Keratinocyte (primary cell): Measurements from ENCODE around the gene SCD5. TPM values are rescaled to one million over a fixed set of nuclear protein-coding genes. Genes with fewer than 3 reads are reported as not detected.

Source experiments
- DNase-seq: peaks from one replicate; pipeline ENCODE4 v3.0.0-alpha.2; 2011; ENCODE audit warnings: low read depth, missing footprints, low spot score
- FAIRE-seq: peaks from 2 replicates; lab custom pipeline; 2011; peaks lifted over from hg19 to GRCh38; lab: Jason Lieb, UNC
- H2AFZ ChIP-seq: 2 replicates; pipeline ENCODE4 v1.6.0; 2012; ENCODE audit warnings: low read length, control low read depth, inconsistent platforms; ENCODE audit not compliant: control insufficient read depth
- H3K27ac ChIP-seq: 2 replicates; pipeline ENCODE4 v1.5.1; 2011; ENCODE audit warnings: low read length; ENCODE audit not compliant: control insufficient read depth, insufficient read depth
- H3K27me3 ChIP-seq: 3 replicates; pipeline ENCODE4 v1.6.0; 2011; ENCODE audit warnings: low read length; ENCODE audit not compliant: control insufficient read depth, insufficient read depth; ENCODE audit errors: extremely low read depth
- H3K36me3 ChIP-seq, 2 experiments: 2 replicates in 1 of 2; 3 replicates in 1 of 2; pipeline ENCODE4 v1.5.1; 2011; ENCODE audit warnings: low read length in 2 of 2, mild to moderate bottlenecking in 1 of 2; ENCODE audit not compliant: control insufficient read depth in 2 of 2, insufficient read depth in 2 of 2; ENCODE audit errors: extremely low read depth in 1 of 2
- H3K4me1 ChIP-seq: 3 replicates; pipeline ENCODE4 v1.5.1; 2011; ENCODE audit warnings: low read length; ENCODE audit not compliant: control insufficient read depth, insufficient read depth; ENCODE audit errors: extremely low read depth
- H3K4me2 ChIP-seq: 3 replicates; pipeline ENCODE4 v1.6.0; 2011; ENCODE audit warnings: low read depth, low read length; ENCODE audit not compliant: control insufficient read depth, insufficient read depth; ENCODE audit errors: extremely low read depth
- H3K4me3 ChIP-seq, 3 experiments: fragments of 200-600 bp in 1 of 3; sonication (generic) in 1 of 3; 2 replicates in 2 of 3; 3 replicates in 1 of 3; pipeline ENCODE4 v1.5.1; 2011 to 2016; ENCODE audit warnings: low read length in 3 of 3, mild to moderate bottlenecking in 3 of 3, control low read depth in 2 of 3, inconsistent platforms in 1 of 3, low read depth in 1 of 3, mixed read lengths in 1 of 3, mixed run types in 1 of 3, moderate library complexity in 1 of 3; ENCODE audit not compliant: control insufficient read depth in 2 of 3, insufficient read depth in 2 of 3; ENCODE audit errors: extremely low read depth in 1 of 3
- H3K79me2 ChIP-seq: 2 replicates; pipeline ENCODE4 v1.6.0; 2012; ENCODE audit warnings: low read length; ENCODE audit not compliant: control insufficient read depth, insufficient read depth
- H3K9ac ChIP-seq: 3 replicates; pipeline ENCODE4 v1.6.0; 2011; ENCODE audit warnings: low read length; ENCODE audit not compliant: control insufficient read depth, insufficient read depth; ENCODE audit errors: extremely low read depth
- H3K9me1 ChIP-seq: 3 replicates; pipeline ENCODE4 v1.6.0; 2011; ENCODE audit warnings: low read length; ENCODE audit not compliant: control insufficient read depth, insufficient read depth; ENCODE audit errors: extremely low read depth
- H3K9me3 ChIP-seq: 2 replicates; pipeline ENCODE4 v1.5.1; 2012; ENCODE audit warnings: low read depth, low read length; ENCODE audit not compliant: control insufficient read depth
- H4K20me1 ChIP-seq: 3 replicates; pipeline ENCODE4 v1.6.0; 2011; ENCODE audit warnings: low read length; ENCODE audit not compliant: control insufficient read depth, insufficient read depth; ENCODE audit errors: extremely low read depth
- EZH2 ChIP-seq: IDR thresholded peaks from one replicate; pipeline ENCODE4 v1.6.1; 2012; ENCODE audit warnings: inconsistent platforms, mild to moderate bottlenecking, low read length, moderate library complexity
- dilution Hi-C: fragments of 300-500 bp; cut with MboI; formaldehyde crosslinking; loops from one replicate; pipeline ENCODE4 v1.7.0; 2020; ENCODE audit warnings: low sequenced_read_pairs; ENCODE audit not compliant: extremely low pct_ligation_motif_present
- polyA plus RNA-seq, 5 experiments: library from polyadenylated mRNA; depleted of rRNA in 3 of 5; stranded (reverse) in 3 of 5; stranded (forward) in 1 of 5; unstranded in 1 of 5; fragments of >200 nt; gene quantifications; 1 replicate in 1 of 5; 2 replicates in 3 of 5; 3 replicates in 1 of 5; pipeline versions ENCODE4 v1.2.1 to v1.2.3, GENCODE V29; 2011 to 2012; ENCODE audit warnings: missing spikeins in 2 of 5, low read depth in 1 of 5, low replicate concordance in 1 of 5
- TF ChIP-seq, protein P1 (sequence below), 3 experiments: IDR thresholded peaks in 1 of 3; conservative IDR thresholded peaks in 1 of 3; optimal IDR thresholded peaks in 1 of 3; 2 replicates in 2 of 3; 3 replicates in 1 of 3; pipeline versions ENCODE3 to v1.5.1; 2011; ENCODE audit warnings: low read length in 3 of 3, mild to moderate bottlenecking in 3 of 3, moderate library complexity in 2 of 3, control low read depth in 1 of 3, inconsistent platforms in 1 of 3; ENCODE audit not compliant: insufficient read depth in 2 of 3; ENCODE audit errors: extremely low read depth in 1 of 3

The SCD5 gene
- polyA plus RNA-seq, 1 donor (not counting 4 experiments of a cell fraction or from before 2014, with no cell fraction given): 39.4 TPM

DNA sequence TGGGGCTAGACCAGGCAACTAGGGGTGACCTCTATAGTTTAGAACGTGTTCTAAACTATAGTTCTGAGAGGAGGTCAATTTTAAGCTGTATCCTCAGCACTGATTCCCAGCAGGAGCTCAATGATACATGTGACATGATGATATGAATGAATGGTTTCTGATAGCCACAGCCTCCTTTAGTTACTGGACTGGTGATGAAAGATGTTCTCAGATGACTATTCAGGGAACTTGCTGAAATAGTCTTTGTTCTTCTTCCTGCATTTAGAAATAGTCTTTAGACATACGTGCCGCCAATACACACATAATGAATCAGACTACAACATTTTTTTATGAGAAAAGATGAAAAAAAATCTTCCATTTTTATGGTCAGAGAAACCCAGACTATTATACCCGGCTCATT is 120.5 kb downstream of the SCD5 start:
- H2AFZ ChIP-seq: no peak overlapping the region
- no peaks in the 10 kb centered on the region for H3K9me1 ChIP-seq
- no peak overlapping the region for H3K9ac ChIP-seq
- no peaks in the 10 kb centered on the region for H3K9me3 ChIP-seq
- no peaks in the 10 kb centered on the region for H3K27me3 ChIP-seq
- H3K36me3 ChIP-seq: peaks cover 0 to 11% of the 10 kb centered on the region in 2 experiments
- TF ChIP-seq, protein P1, sequence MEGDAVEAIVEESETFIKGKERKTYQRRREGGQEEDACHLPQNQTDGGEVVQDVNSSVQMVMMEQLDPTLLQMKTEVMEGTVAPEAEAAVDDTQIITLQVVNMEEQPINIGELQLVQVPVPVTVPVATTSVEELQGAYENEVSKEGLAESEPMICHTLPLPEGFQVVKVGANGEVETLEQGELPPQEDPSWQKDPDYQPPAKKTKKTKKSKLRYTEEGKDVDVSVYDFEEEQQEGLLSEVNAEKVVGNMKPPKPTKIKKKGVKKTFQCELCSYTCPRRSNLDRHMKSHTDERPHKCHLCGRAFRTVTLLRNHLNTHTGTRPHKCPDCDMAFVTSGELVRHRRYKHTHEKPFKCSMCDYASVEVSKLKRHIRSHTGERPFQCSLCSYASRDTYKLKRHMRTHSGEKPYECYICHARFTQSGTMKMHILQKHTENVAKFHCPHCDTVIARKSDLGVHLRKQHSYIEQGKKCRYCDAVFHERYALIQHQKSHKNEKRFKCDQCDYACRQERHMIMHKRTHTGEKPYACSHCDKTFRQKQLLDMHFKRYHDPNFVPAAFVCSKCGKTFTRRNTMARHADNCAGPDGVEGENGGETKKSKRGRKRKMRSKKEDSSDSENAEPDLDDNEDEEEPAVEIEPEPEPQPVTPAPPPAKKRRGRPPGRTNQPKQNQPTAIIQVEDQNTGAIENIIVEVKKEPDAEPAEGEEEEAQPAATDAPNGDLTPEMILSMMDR (optimal IDR thresholded peaks at IDR 0.05 in 1 of 3, IDR thresholded peaks at IDR 0.05 in 1 of 3, conservative IDR thresholded peaks at IDR 0.05 in 1 of 3; ENCODE audit: extremely low read depth in 1 of 3, insufficient read depth in 2 of 3, low read length in 3 of 3): no peak
- H3K4me3 ChIP-seq: no peak overlapping the region
- DNase-seq: no peak
- no peak overlapping the region for H3K27ac ChIP-seq
- H3K4me1 ChIP-seq: no peaks in the 10 kb centered on the region
- H4K20me1 ChIP-seq: no peaks in the 10 kb centered on the region
- dilution Hi-C loops: no loop called here
- H3K4me2 ChIP-seq: no peak overlapping the region
- no peak for FAIRE-seq
- H3K79me2 ChIP-seq: no peaks in the 10 kb centered on the region

DNA sequence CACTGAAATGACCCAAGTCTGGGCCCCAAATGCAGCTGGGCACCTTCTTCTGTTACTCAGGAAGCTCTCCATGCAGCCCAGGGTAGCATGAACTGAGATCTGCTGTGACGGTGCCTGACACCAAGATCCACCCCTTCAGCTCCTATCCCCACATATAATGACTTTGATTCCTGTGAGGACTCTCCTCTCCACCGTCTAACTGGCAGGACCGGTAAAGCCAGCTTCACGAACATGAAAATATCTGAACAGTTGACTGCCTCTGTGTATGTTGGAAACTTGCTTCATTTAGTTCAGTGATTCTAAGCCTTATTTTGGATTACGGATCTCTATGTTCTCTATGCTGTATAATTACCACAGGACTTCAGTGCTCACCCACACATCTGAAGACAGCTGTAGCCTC is 121.3 kb downstream of the SCD5 start:
- FAIRE-seq (peak; percentile 23), DNase-seq (no peak)
- no peak overlapping the region for H3K9ac ChIP-seq
- H3K9me3 ChIP-seq: no peaks in the 10 kb centered on the region
- H3K4me1 ChIP-seq: no peaks in the 10 kb centered on the region
- no peak for TF ChIP-seq EZH2
- TF ChIP-seq, protein P1 (optimal IDR thresholded peaks at IDR 0.05 in 1 of 3, IDR thresholded peaks at IDR 0.05 in 1 of 3, conservative IDR thresholded peaks at IDR 0.05 in 1 of 3; ENCODE audit: extremely low read depth in 1 of 3, insufficient read depth in 2 of 3, low read length in 3 of 3): no peak
- H3K79me2 ChIP-seq: no peaks in the 10 kb centered on the region
- peaks cover 0 to 11% of the 10 kb centered on the region in 2 experiments for H3K36me3 ChIP-seq
- H2AFZ ChIP-seq: no peak overlapping the region
- H3K27me3 ChIP-seq: no peaks in the 10 kb centered on the region
- no peak overlapping the region for H3K4me3 ChIP-seq
- no peaks in the 10 kb centered on the region for H3K9me1 ChIP-seq
- H3K4me2 ChIP-seq: no peak overlapping the region
- no peak overlapping the region for H3K27ac ChIP-seq
- dilution Hi-C loops: no loop called here
- H4K20me1 ChIP-seq: no peaks in the 10 kb centered on the region
